ENCODE measurements around the gene TFR2.
"Not testable (repeated sequence)": the region's sequence is repeated elsewhere in the genome, so short reads cannot be mapped to it uniquely, and the experiment has no call there.

GRCh38 chr7:100669106-100669505 is 27.8 kb upstream of the TFR2 start:
- TF ChIP-seq CTCF, POLR2A (IDR thresholded peaks at IDR 0.05): not testable (repeated sequence)
